Hepatocyte (in vitro differentiated cells): Measurements from ENCODE around the gene PSMD1.

Experiments
- CTCF ChIP-seq: fragments of 200-600 bp; sonication (generic); IDR thresholded peaks from 2 replicates; pipeline ENCODE4 v1.5.1; 2016; ENCODE audit warnings: antibody characterized with exemption, mild to moderate bottlenecking; ENCODE audit not compliant: poor library complexity
- EZH2 ChIP-seq: fragments of 200-600 bp; sonication (generic); IDR thresholded peaks from 2 replicates; pipeline ENCODE4 v1.6.1; 2016; ENCODE audit warnings: antibody characterized with exemption, mild to moderate bottlenecking, borderline replicate concordance
- EZH2phosphoT487 ChIP-seq: fragments of 200-600 bp; sonication (generic); IDR thresholded peaks from one replicate; pipeline ENCODE4 v1.6.1; 2018; ENCODE audit warnings: antibody characterized with exemption, mild to moderate bottlenecking, low read depth, moderate library complexity; ENCODE audit not compliant: unreplicated experiment, severe bottlenecking

- TF ChIP-seq CTCF = no peak
- no peak for TF ChIP-seq EZH2
- no peak for TF ChIP-seq EZH2phosphoT487
Measured at GRCh38 chr2:231196592-231196991, 139.9 kb downstream of the PSMD1 start.
